Measurements from ENCODE around the gene ANO8. TPM values are rescaled to one million over a fixed set of nuclear protein-coding genes. Genes with fewer than 3 reads are reported as not detected.

Gene ANO8
- total and polyA plus RNA-seq, 11 donors = 4.8 to 11.0 (median 7.9) TPM

DNA sequence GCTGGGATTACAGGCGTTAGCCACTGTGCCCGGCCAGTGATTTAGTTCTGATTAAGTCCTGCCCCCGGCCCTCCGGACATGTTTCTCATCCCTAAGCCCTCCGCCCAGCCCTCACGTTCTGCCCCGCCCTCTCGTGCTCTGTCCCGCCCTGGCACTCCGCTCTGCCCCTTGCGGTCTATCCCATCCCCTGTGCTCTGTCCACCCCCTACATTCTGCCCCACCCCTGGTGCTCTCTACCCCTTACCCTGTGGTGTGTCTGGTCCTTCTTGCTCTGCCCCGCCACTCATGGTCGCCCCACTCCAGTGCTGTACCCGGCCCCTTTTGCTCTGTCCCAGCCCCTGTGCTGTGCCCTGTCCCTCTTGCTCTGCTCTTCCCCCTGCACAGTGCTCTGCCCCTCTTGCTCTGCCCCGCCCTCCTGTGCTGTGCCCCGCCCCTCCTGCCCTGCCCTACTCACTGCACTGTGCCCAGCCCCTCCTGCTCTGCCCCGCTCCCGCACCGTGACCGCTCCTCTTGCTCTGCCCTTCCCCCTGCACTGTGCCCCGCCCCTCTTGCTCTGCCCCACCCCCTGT, 5.7 kb upstream of the ANO8 start:
- TF ChIP-seq POLR2A (IDR thresholded peaks at IDR 0.05) = no peak
- TF ChIP-seq, protein P1, sequence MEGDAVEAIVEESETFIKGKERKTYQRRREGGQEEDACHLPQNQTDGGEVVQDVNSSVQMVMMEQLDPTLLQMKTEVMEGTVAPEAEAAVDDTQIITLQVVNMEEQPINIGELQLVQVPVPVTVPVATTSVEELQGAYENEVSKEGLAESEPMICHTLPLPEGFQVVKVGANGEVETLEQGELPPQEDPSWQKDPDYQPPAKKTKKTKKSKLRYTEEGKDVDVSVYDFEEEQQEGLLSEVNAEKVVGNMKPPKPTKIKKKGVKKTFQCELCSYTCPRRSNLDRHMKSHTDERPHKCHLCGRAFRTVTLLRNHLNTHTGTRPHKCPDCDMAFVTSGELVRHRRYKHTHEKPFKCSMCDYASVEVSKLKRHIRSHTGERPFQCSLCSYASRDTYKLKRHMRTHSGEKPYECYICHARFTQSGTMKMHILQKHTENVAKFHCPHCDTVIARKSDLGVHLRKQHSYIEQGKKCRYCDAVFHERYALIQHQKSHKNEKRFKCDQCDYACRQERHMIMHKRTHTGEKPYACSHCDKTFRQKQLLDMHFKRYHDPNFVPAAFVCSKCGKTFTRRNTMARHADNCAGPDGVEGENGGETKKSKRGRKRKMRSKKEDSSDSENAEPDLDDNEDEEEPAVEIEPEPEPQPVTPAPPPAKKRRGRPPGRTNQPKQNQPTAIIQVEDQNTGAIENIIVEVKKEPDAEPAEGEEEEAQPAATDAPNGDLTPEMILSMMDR (IDR thresholded peaks at IDR 0.05) = no peak
- Histone ChIP-seq H3K27ac (no peak overlapping the region), H3K4me1 (peaks cover 0 to 23% (median 14%) of the 10 kb centered on the region in 12 donors), H3K27me3 (no peaks in the 10 kb centered on the region), H3K9me3 (no peaks in the 10 kb centered on the region), H3K4me3 (no peak overlapping the region), H3K36me3 (peaks cover 0 to 22% (median 8%) of the 10 kb centered on the region in 9 donors)
- WGBS, 4 donors = 78 to 82% (median 80%) methylated on average over 21 of the region's 21 CpGs
- ATAC-seq (no peak), DNase-seq (no peak)
- intact Hi-C loops (cut with DNase I) = loop anchor here in 3 of 10 donors (5.0 to 10.0 kb wide), 3 partner anchors 43 to 514 kb away; partner anchors contain the start of genes NXNL1 (in 1 of the 3) and RPL18A (in 1 of the 3)

DNA sequence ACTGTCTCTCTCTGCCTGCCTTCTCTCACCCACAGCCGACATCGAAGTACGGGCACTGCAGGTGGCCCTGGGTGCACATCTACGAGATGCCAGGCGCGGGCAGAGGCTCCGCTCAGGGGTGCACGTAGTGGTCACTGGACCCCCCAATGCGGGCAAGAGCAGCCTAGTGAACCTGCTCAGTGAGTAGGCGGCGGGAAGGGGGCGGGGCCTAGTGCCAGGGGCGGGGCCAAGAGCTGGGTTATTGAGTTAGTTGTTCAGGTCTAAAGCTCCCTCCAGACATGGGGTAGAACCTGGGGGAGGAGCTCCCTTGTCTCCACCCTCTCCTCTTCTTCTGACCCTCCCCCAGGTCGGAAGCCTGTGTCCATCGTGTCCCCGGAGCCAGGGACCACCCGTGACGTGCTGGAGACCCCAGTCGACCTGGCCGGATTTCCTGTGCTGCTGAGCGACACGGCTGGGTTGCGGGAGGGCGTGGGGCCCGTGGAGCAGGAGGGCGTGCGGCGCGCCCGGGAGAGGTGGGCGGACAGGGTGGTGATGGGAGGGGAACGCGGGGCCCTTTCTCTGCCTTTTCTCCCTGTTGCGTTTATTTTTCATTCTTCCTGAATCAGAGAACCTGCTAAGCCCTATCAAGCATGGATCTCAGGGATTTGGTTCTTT, 4.6 kb upstream of the ANO8 start:
- 89 to 93% (median 92%) methylated on average over 32 to 34 of the region's 34 CpGs for WGBS, 4 donors
- Histone ChIP-seq H3K4me1 (peaks cover 0 to 31% (median 22%) of the 10 kb centered on the region in 12 donors), H3K4me3 (no peak overlapping the region), H3K9me3 (no peaks in the 10 kb centered on the region), H3K27ac (no peak overlapping the region), H3K36me3 (peaks cover 0 to 22% (median 8%) of the 10 kb centered on the region in 9 donors), H3K27me3 (no peaks in the 10 kb centered on the region)
- ATAC-seq = no peak
- TF ChIP-seq, protein P1 (IDR thresholded peaks at IDR 0.05) = no peak
- TF ChIP-seq POLR2A (IDR thresholded peaks at IDR 0.05) = no peak
- DNase-seq = no peak
- intact Hi-C loops (cut with DNase I) = no loop called here

DNA sequence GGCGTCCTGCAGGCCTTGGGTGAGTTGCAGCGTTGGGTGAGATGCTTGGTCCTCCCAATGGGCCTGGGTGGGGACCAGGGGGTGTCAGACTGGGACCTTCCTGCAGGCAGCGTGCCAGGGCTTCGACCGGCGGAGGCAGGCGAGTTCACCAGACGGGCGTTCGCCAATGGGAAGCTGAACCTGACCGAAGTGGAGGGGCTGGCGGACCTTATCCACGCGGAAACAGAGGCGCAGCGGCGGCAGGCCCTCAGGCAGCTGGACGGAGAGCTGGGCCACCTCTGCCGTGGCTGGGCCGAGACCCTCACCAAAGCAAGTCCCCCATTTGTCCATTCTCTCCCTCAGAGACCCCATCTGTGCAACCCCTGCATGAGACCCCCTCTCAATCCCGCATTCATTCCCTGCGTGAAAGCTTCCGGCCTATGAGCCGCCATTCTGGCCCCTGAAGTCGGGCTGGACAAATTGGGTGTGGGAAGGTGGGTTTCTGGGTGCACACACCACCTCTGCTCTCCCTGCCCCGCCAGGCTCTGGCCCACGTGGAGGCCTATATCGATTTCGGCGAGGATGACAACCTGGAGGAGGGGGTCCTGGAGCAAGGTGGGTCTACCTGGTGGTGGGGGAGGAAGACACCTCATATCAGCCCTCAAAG, 3.9 kb upstream of the ANO8 start:
- no peak for ATAC-seq

More for the DNA sequence above, 3.9 kb upstream of the ANO8 start:
- no peak overlapping the region for H3K27ac ChIP-seq
- H3K9me3 ChIP-seq = no peaks in the 10 kb centered on the region
- peaks cover 0 to 37% (median 28%) of the 10 kb centered on the region in 12 donors for H3K4me1 ChIP-seq
- H3K36me3 ChIP-seq = peaks cover 0 to 22% (median 8%) of the 10 kb centered on the region in 9 donors
- 89 to 94% (median 92%) methylated on average over 23 to 30 of the region's 30 CpGs for WGBS, 4 donors
- peak in 1 of 5 donors; percentile 73 for DNase-seq
- peak overlapping the region in 9 of 12 donors; percentile 45 to 96 (median 77) for H3K4me3 ChIP-seq
- TF ChIP-seq POLR2A (IDR thresholded peaks at IDR 0.05) = no peak
- TF ChIP-seq, protein P1 (IDR thresholded peaks at IDR 0.05) = no peak
- intact Hi-C loops (cut with DNase I) = no loop called here
- no peaks in the 10 kb centered on the region for H3K27me3 ChIP-seq
